ENCODE data around the gene MYO6. TPM values are rescaled to one million over a fixed set of nuclear protein-coding genes. Genes with fewer than 3 reads are reported as not detected.

Gene MYO6
- total and polyA plus RNA-seq, 2 of the 8 experiments (the other 6 are each of a cell fraction or from before 2014, with no cell fraction given), result 8.3 to 21.9 TPM

GRCh38 chr6:75963569-75963968, 214.5 kb downstream of the MYO6 start (continued):
- TF ChIP-seq CHD7 (IDR thresholded peaks at IDR 0.05; ENCODE audit: insufficient replicate concordance, low read length) (no peak), HDAC2 (IDR thresholded peaks at IDR 0.05; ENCODE audit: borderline replicate concordance in 1 of 2, low read depth in 2 of 2, low read length in 2 of 2) (no peak), EGR1 (IDR thresholded peaks at IDR 0.05; ENCODE audit: borderline replicate concordance, low read depth, low read length) (no peak), POU5F1 (IDR thresholded peaks at IDR 0.05; ENCODE audit: low read depth, low read length) (no peak), CHD1 (IDR thresholded peaks at IDR 0.05; ENCODE audit: low read depth, low read length) (no peak), ATF3 (IDR thresholded peaks at IDR 0.05; ENCODE audit: insufficient read depth, low read depth, low read length) (no peak), POLR2AphosphoS5 (IDR thresholded peaks at IDR 0.05; ENCODE audit: low read depth, low read length) (no peak), RAD21 (IDR thresholded peaks at IDR 0.05 in 1 of 2, conservative IDR thresholded peaks at IDR 0.05 in 1 of 2; ENCODE audit: low read depth in 2 of 2, low read length in 2 of 2) (no peak), EP300 (IDR thresholded peaks at IDR 0.05; ENCODE audit: borderline replicate concordance in 1 of 2, low read depth in 2 of 2, low read length in 2 of 2) (no peak), JUN (IDR thresholded peaks at IDR 0.05; ENCODE audit: low read depth, low read length) (no peak)

Measured in H1 (cell line).